Lung (tissue), 13 donors: ENCODE results near the gene FAF2. TPM values are rescaled to one million over a fixed set of nuclear protein-coding genes. Genes with fewer than 3 reads are reported as not detected.

Experiments
- ATAC-seq: fragments of 200-7000 bp; cut with Tn5 transposase; one replicate; pipeline ENCODE4 v1.9.1; 2020; ENCODE audit warnings: moderate number of reproducible peaks; ENCODE audit not compliant: insufficient read depth, low FRiP score
- DNase-seq, 3 donors: peaks; one replicate each; pipeline ENCODE4 v3.0.0-alpha.2; 2013 to 2017
- H3K27ac ChIP-seq, 2 donors: one replicate each; pipeline ENCODE4 v1.5.1; 2013; ENCODE audit warnings: mild to moderate bottlenecking in 2 of 2, moderate library complexity in 2 of 2, control low read depth in 1 of 2, inconsistent platforms in 1 of 2, low read depth in 1 of 2, low read length in 1 of 2
- H3K27me3 ChIP-seq, 3 donors: one replicate each; pipeline ENCODE4 v1.5.1; 2013; ENCODE audit warnings: low read length in 2 of 3; ENCODE audit not compliant: control insufficient read depth in 3 of 3, insufficient read depth in 3 of 3
- H3K36me3 ChIP-seq, 4 donors: one replicate each; pipeline ENCODE4 v1.5.1; 2013; ENCODE audit warnings: low read length in 4 of 4, mild to moderate bottlenecking in 1 of 4, moderate library complexity in 1 of 4; ENCODE audit not compliant: control insufficient read depth in 4 of 4, insufficient read depth in 4 of 4
- H3K4me1 ChIP-seq, 5 donors: one replicate each; pipeline ENCODE4 v1.5.1; 2013; ENCODE audit warnings: low read length in 5 of 5, mild to moderate bottlenecking in 2 of 5, moderate library complexity in 1 of 5; ENCODE audit not compliant: control insufficient read depth in 5 of 5, insufficient read depth in 5 of 5
- H3K4me3 ChIP-seq: one replicate; pipeline ENCODE4 v1.5.1; 2013; ENCODE audit warnings: mild to moderate bottlenecking, control low read depth, moderate library complexity
- H3K9ac ChIP-seq, 2 donors: one replicate each; pipeline ENCODE4 v1.5.1; 2013; ENCODE audit warnings: low read length in 2 of 2, control low read depth in 1 of 2; ENCODE audit not compliant: insufficient read depth in 1 of 2
- H3K9me3 ChIP-seq, 4 donors: one replicate each; pipeline ENCODE4 v1.5.1; 2013; ENCODE audit warnings: low read length in 3 of 4, mild to moderate bottlenecking in 1 of 4, moderate library complexity in 1 of 4; ENCODE audit not compliant: control insufficient read depth in 4 of 4, insufficient read depth in 3 of 4
- WGBS, 2 donors: extraction: QIAGEN DNeasy Blood & Tissue Kit; methylation state at CpG; one replicate each; pipeline ENCODE4 v1.1.7; 2013; 5-methylcytosine and 5-hydroxymethylcytosine counted together
- polyA plus RNA-seq, 2 donors: library from polyadenylated mRNA; stranded (reverse); fragments of 200-250 nt; gene quantifications; one replicate each; pipeline ENCODE4 v1.2.1, GENCODE V29; 2013
- small RNA-seq: library from RNA; depleted of rRNA; stranded (forward); fragments of <200 nt; gene quantifications from one replicate; pipeline ENCODE3, GENCODE V24; 2014; ENCODE audit warnings: low replicate concordance
- total RNA-seq, 2 donors: library from RNA; depleted of rRNA in 1 of 2; stranded (reverse); fragments of >200 nt in 1 of 2; gene quantifications; one replicate each; pipeline ENCODE4 v1.2.1, GENCODE V29; 2014 to 2021
- TF ChIP-seq, protein P1 (sequence below): IDR thresholded peaks from 2 replicates; pipeline ENCODE4 v1.5.1; 2012; ENCODE audit warnings: mild to moderate bottlenecking; ENCODE audit errors: control extremely low read depth, extremely low read depth
- donor health status: control.
- donor health status: control.
- donor health status: Bipolar disorder and iron deficiency.
- donor health status: healthy.
- donor health status: DM: yes; HTN: yes; CAD: no.

FAF2 gene
- total and polyA plus RNA-seq, 4 donors = 12.5 to 40.1 (median 26.6) TPM

DNA sequence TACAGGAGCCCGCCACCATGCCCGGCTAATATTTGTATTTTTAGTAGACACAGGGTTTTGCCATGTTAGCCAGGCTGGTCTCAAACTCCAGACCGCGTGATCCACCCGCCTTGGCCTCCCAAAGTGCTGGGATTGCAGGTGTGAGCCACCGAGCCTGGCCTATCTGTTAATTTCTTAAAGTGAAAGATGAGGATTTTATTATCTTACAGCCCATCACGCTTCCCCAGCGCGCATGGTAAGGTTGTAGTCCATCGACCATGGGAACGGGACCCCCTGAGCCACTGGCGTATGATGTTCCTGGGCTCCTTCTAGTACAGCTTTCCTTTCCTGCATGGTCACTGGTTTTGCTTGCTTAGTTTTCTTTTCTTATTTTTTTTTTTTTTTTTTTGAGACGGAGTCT, 109.7 kb downstream of the FAF2 start:
- no peak for ATAC-seq
- 96 to 98% methylated on average over 12 to 13 of the region's 13 CpGs for WGBS, 2 donors
- Histone ChIP-seq H3K9me3 (no peaks in the 10 kb centered on the region), H3K27me3 (no peaks in the 10 kb centered on the region), H3K4me3 (no peak overlapping the region), H3K9ac (no peak overlapping the region), H3K4me1 (peaks cover 0 to 3% (median 0%) of the 10 kb centered on the region in 5 donors), H3K36me3 (no peaks in the 10 kb centered on the region), H3K27ac (no peak overlapping the region)
- TF ChIP-seq, protein P1, sequence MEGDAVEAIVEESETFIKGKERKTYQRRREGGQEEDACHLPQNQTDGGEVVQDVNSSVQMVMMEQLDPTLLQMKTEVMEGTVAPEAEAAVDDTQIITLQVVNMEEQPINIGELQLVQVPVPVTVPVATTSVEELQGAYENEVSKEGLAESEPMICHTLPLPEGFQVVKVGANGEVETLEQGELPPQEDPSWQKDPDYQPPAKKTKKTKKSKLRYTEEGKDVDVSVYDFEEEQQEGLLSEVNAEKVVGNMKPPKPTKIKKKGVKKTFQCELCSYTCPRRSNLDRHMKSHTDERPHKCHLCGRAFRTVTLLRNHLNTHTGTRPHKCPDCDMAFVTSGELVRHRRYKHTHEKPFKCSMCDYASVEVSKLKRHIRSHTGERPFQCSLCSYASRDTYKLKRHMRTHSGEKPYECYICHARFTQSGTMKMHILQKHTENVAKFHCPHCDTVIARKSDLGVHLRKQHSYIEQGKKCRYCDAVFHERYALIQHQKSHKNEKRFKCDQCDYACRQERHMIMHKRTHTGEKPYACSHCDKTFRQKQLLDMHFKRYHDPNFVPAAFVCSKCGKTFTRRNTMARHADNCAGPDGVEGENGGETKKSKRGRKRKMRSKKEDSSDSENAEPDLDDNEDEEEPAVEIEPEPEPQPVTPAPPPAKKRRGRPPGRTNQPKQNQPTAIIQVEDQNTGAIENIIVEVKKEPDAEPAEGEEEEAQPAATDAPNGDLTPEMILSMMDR = no peak
- DNase-seq = no peak

Small RNA genes lying within 50 kb of the gene (small RNA-seq; reads per million reads assigned to genes)
- gene AC010297.1 (not detected), gene RF00019 (not detected), gene RN7SL684P (not detected)

Other genes starting within 250 kb of the FAF2 start
- gene SIMC1, start 210.0 kb upstream of the FAF2 start, total RNA-seq = 10 to 100 TPM; 12.1 to 20.9 TPM
- 1 to 10 TPM; 3.7 to 5.3 TPM for gene SIMC1, start 210.0 kb upstream of the FAF2 start, polyA plus RNA-seq
- gene KIAA1191, start 86.6 kb upstream of the FAF2 start, total RNA-seq = 10 to 100 TPM; 76.7 to 78.1 TPM
- 10 to 100 TPM; 41.0 to 47.0 TPM for gene KIAA1191, start 86.6 kb upstream of the FAF2 start, polyA plus RNA-seq
- 10 to 100 TPM in 1 of 2 donors, 1 to 10 TPM in 1; 6.1 to 13.4 TPM for gene ARL10, start 82.9 kb upstream of the FAF2 start, total RNA-seq
- 1 to 10 TPM; 1.5 to 2.6 TPM for gene ARL10, start 82.9 kb upstream of the FAF2 start, polyA plus RNA-seq
- gene NOP16, start 59.8 kb upstream of the FAF2 start, total RNA-seq = 10 to 100 TPM in 1 of 2 donors, 1 to 10 TPM in 1; 5.0 to 28.5 TPM
- 10 to 100 TPM; 44.4 to 52.1 TPM for gene NOP16, start 59.8 kb upstream of the FAF2 start, polyA plus RNA-seq
- 100 to 1,000 TPM in 1 of 2 donors, 10 to 100 TPM in 1; 71.2 to 101 TPM for gene HIGD2A, start 59.6 kb upstream of the FAF2 start, total RNA-seq
- gene HIGD2A, start 59.6 kb upstream of the FAF2 start, polyA plus RNA-seq = 100 to 1,000 TPM; 115 to 190 TPM
- 100 to 1,000 TPM in 1 of 2 donors, 10 to 100 TPM in 1; 33.2 to 123 TPM for gene CLTB, start 31.8 kb upstream of the FAF2 start, total RNA-seq
- 100 to 1,000 TPM; 101 to 193 TPM for gene CLTB, start 31.8 kb upstream of the FAF2 start, polyA plus RNA-seq
- gene RNF44, start 89.0 kb downstream of the FAF2 start, total RNA-seq = 10 to 100 TPM; 23.4 to 40.5 TPM
- gene RNF44, start 89.0 kb downstream of the FAF2 start, polyA plus RNA-seq = 10 to 100 TPM; 15.3 to 27.7 TPM
- 1 to 10 TPM in 1 of 2 donors, under 1 TPM in 1; 0.74 to 1.5 TPM for gene CDHR2, start 101.0 kb downstream of the FAF2 start, total RNA-seq
- gene CDHR2, start 101.0 kb downstream of the FAF2 start, polyA plus RNA-seq = under 1 TPM; 0.02 to 0.10 TPM
- 1 to 10 TPM in 1 of 2 donors, under 1 TPM in 1; 0.97 to 1.1 TPM for gene GPRIN1, start 161.8 kb downstream of the FAF2 start, total RNA-seq
- gene GPRIN1, start 161.8 kb downstream of the FAF2 start, polyA plus RNA-seq = under 1 TPM; 0.39 to 0.68 TPM
- gene SNCB, start 182.1 kb downstream of the FAF2 start, total RNA-seq = not detected
- gene SNCB, start 182.1 kb downstream of the FAF2 start, polyA plus RNA-seq = under 1 TPM in 1 of 2 donors, not detected in 1; 0.02 TPM
- not detected for gene EIF4E1B, start 182.3 kb downstream of the FAF2 start, total RNA-seq
- gene EIF4E1B, start 182.3 kb downstream of the FAF2 start, polyA plus RNA-seq = not detected
- 10 to 100 TPM; 14.8 to 37.4 TPM for gene TSPAN17, start 199.1 kb downstream of the FAF2 start, total RNA-seq
- 10 to 100 TPM; 20.1 to 35.6 TPM for gene TSPAN17, start 199.1 kb downstream of the FAF2 start, polyA plus RNA-seq